H1 (cell line): ENCODE measurements around the gene TAF8. TPM values are rescaled to one million over a fixed set of nuclear protein-coding genes. Genes with fewer than 3 reads are reported as not detected.

Source experiments
- CTCF ChIA-PET: fragments of 300-600 bp; sonication (Branson Sonifier 250); formaldehyde crosslinking; loops from one replicate; lab custom pipeline; 2021; ENCODE audit not compliant: partially characterized antibody; lab: Charles Lee
- POLR2A ChIA-PET: fragments of 300-600 bp; sonication (Branson Sonifier 250); formaldehyde crosslinking; loops from one replicate; lab custom pipeline; 2021; ENCODE audit warnings: inconsistent platforms; ENCODE audit not compliant: partially characterized antibody; lab: Charles Lee
- DNase-seq, 2 experiments: peaks; one replicate each; pipeline versions ENCODE4 v3.0.0 to v3.0.0-alpha.2; 2010 to 2022; ENCODE audit warnings: low spot score in 2 of 2, low read depth in 1 of 2, mixed read lengths in 1 of 2
- FAIRE-seq: peaks from 2 replicates; lab custom pipeline; 2011; peaks lifted over from hg19 to GRCh38; lab: Jason Lieb, UNC
- H2AFZ ChIP-seq: 2 replicates; pipeline ENCODE4 v1.8.1; 2012; ENCODE audit warnings: low read length, inconsistent platforms
- H2AK5ac ChIP-seq: 2 replicates; pipeline ENCODE4 v1.6.1; 2013; ENCODE audit warnings: low read depth, low read length
- H2BK120ac ChIP-seq: replicated peaks from 2 replicates; pipeline ENCODE3; 2013; ENCODE audit warnings: low read depth, low read length, inconsistent platforms
- H2BK12ac ChIP-seq: 2 replicates; pipeline ENCODE4 v1.6.1; 2013; ENCODE audit warnings: low read depth, low read length
- H2BK15ac ChIP-seq: 2 replicates; pipeline ENCODE4 v1.6.1; 2013; ENCODE audit warnings: low read length
- H2BK20ac ChIP-seq: 2 replicates; pipeline ENCODE4 v1.6.1; 2013; ENCODE audit warnings: low read length
- H2BK5ac ChIP-seq: 2 replicates; pipeline ENCODE4 v1.6.1; 2013; ENCODE audit warnings: low read depth, low read length
- H3K14ac ChIP-seq: 2 replicates; pipeline ENCODE4 v1.6.1; 2013; ENCODE audit warnings: inconsistent platforms; ENCODE audit not compliant: insufficient read length
- H3K18ac ChIP-seq: 2 replicates; pipeline ENCODE4 v1.6.1; 2013; ENCODE audit warnings: low read length; ENCODE audit errors: extremely low read depth
- H3K23ac ChIP-seq: 2 replicates; pipeline ENCODE4 v1.6.1; 2013; ENCODE audit warnings: inconsistent platforms; ENCODE audit not compliant: insufficient read length
- H3K23me2 ChIP-seq: 2 replicates; pipeline ENCODE4 v1.6.1; 2013; ENCODE audit warnings: low read depth, low read length
- H3K27ac ChIP-seq: 2 replicates; pipeline ENCODE4 v1.6.1; 2011; ENCODE audit warnings: low read depth, low read length, inconsistent platforms
- H3K27me3 ChIP-seq, 4 experiments: replicated peaks in 1 of 4; 1 replicate in 1 of 4; 2 replicates in 3 of 4; pipeline versions ENCODE4 v1.6.1 to v1.8.1; 2011 to 2013; ENCODE audit warnings: low read length in 3 of 4, mild to moderate bottlenecking in 3 of 4, inconsistent platforms in 2 of 4, mixed read lengths in 2 of 4, moderate library complexity in 1 of 4; ENCODE audit not compliant: control insufficient read depth in 3 of 4, insufficient read depth in 3 of 4; ENCODE audit errors: extremely low read depth in 1 of 4
- H3K36me3 ChIP-seq, 4 experiments: 2 replicates each; pipeline versions ENCODE4 v1.6.1 to v1.8.1; 2011 to 2013; ENCODE audit warnings: mild to moderate bottlenecking in 4 of 4, low read length in 3 of 4, moderate library complexity in 2 of 4, control low read depth in 1 of 4, inconsistent platforms in 1 of 4; ENCODE audit not compliant: insufficient read depth in 4 of 4, control insufficient read depth in 2 of 4
- H3K4ac ChIP-seq: replicated peaks from 2 replicates; pipeline ENCODE3; 2013; ENCODE audit warnings: low read length, low read depth, mixed read lengths, inconsistent platforms; ENCODE audit not compliant: insufficient read length
- H3K4me1 ChIP-seq, 4 experiments: replicated peaks in 1 of 4; 1 replicate in 1 of 4; 2 replicates in 3 of 4; pipeline versions ENCODE4 v1.6.1 to v1.8.1; 2011 to 2013; ENCODE audit warnings: low read length in 3 of 4, inconsistent platforms in 2 of 4, mixed read lengths in 1 of 4; ENCODE audit not compliant: insufficient read depth in 4 of 4, control insufficient read depth in 3 of 4
- H3K4me2 ChIP-seq, 2 experiments: 2 replicates each; pipeline versions ENCODE4 v1.6.1 to v1.8.1; 2011 to 2013; ENCODE audit warnings: low read depth in 2 of 2, low read length in 2 of 2, control low read depth in 1 of 2, inconsistent platforms in 1 of 2, mild to moderate bottlenecking in 1 of 2; ENCODE audit not compliant: insufficient read depth in 1 of 2
- H3K4me3 ChIP-seq, 4 experiments: fragments of 200-600, 300-600 bp in 1 of 4; sonication (generic), shearing (Covaris generic), sonication (Bioruptor Twin) in 1 of 4; 2 replicates each; pipeline versions ENCODE4 v1.5.1 to v1.8.1; 2011 to 2016; ENCODE audit warnings: low read length in 4 of 4, low read depth in 3 of 4, control low read depth in 2 of 4, inconsistent platforms in 2 of 4, mild to moderate bottlenecking in 2 of 4, mixed read lengths in 1 of 4, moderate library complexity in 1 of 4; ENCODE audit not compliant: insufficient read depth in 2 of 4; ENCODE audit errors: extremely low read depth in 1 of 4
- H3K56ac ChIP-seq: replicated peaks from 2 replicates; pipeline ENCODE3; 2013; ENCODE audit warnings: low read depth, mild to moderate bottlenecking, mixed read lengths, low read length, inconsistent platforms; ENCODE audit not compliant: insufficient read length
- H3K79me1 ChIP-seq: 2 replicates; pipeline ENCODE4 v1.6.1; 2013; ENCODE audit warnings: low read depth, low read length, control low read depth
- H3K79me2 ChIP-seq, 2 experiments: 2 replicates each; pipeline versions ENCODE4 v1.6.1 to v1.8.1; 2012 to 2013; ENCODE audit warnings: low read length in 2 of 2, mild to moderate bottlenecking in 2 of 2, inconsistent platforms in 1 of 2; ENCODE audit not compliant: insufficient read depth in 2 of 2, control insufficient read depth in 1 of 2
- H3K9ac ChIP-seq, 4 experiments: replicated peaks in 1 of 4; 1 replicate in 1 of 4; 2 replicates in 3 of 4; pipeline versions ENCODE4 v1.6.1 to v1.8.1; 2011 to 2013; ENCODE audit warnings: low read depth in 3 of 4, low read length in 3 of 4, control low read depth in 2 of 4, mild to moderate bottlenecking in 2 of 4, moderate library complexity in 2 of 4, inconsistent platforms in 1 of 4; ENCODE audit errors: extremely low read depth in 1 of 4
- H3K9me3 ChIP-seq, 2 experiments: 2 replicates each; pipeline versions ENCODE4 v1.6.1 to v1.8.1; 2012 to 2013; ENCODE audit warnings: mild to moderate bottlenecking in 2 of 2, moderate library complexity in 2 of 2, control low read depth in 1 of 2, inconsistent platforms in 1 of 2, low read depth in 1 of 2, low read length in 1 of 2, mixed read lengths in 1 of 2; ENCODE audit not compliant: insufficient read depth in 2 of 2
- H4K20me1 ChIP-seq, 2 experiments: replicated peaks in 1 of 2; 2 replicates each; pipeline versions ENCODE3 to v1.8.1; 2011 to 2013; ENCODE audit warnings: inconsistent platforms in 2 of 2, low read length in 2 of 2, mild to moderate bottlenecking in 1 of 2; ENCODE audit not compliant: insufficient read depth in 2 of 2, control insufficient read depth in 1 of 2
- H4K5ac ChIP-seq: 2 replicates; pipeline ENCODE4 v1.6.1; 2013; ENCODE audit warnings: low read length, low read depth, mixed read lengths, inconsistent platforms; ENCODE audit not compliant: insufficient read length
- H4K8ac ChIP-seq: 2 replicates; pipeline ENCODE4 v1.8.0; 2013; ENCODE audit warnings: mild to moderate bottlenecking, moderate library complexity, low read length, inconsistent platforms; ENCODE audit not compliant: insufficient read depth; ENCODE audit errors: extremely low read depth
- H4K91ac ChIP-seq: replicated peaks from 2 replicates; pipeline ENCODE3; 2013; ENCODE audit warnings: low read length, mixed read lengths, inconsistent platforms; ENCODE audit not compliant: insufficient read length
- HDAC2 ChIP-seq, 2 experiments: fragments of 300-600 bp in 1 of 2; sonication (generic) in 1 of 2; IDR thresholded peaks; 2 replicates each; pipeline ENCODE4 v1.6.1; 2011 to 2012; ENCODE audit warnings: low read depth in 2 of 2, low read length in 2 of 2, mild to moderate bottlenecking in 2 of 2, moderate library complexity in 2 of 2, borderline replicate concordance in 1 of 2, inconsistent platforms in 1 of 2
- KDM4A ChIP-seq: IDR thresholded peaks from one replicate; pipeline ENCODE4 v1.7.1; 2012; ENCODE audit warnings: low read depth, mild to moderate bottlenecking, moderate library complexity, low read length, inconsistent platforms; ENCODE audit not compliant: severe bottlenecking
- MAX ChIP-seq: IDR thresholded peaks from 2 replicates; pipeline ENCODE4 v1.6.1; 2012; ENCODE audit warnings: inconsistent platforms
- SIN3A ChIP-seq, 2 experiments: IDR thresholded peaks in 1 of 2; conservative IDR thresholded peaks in 1 of 2; 2 replicates each; pipeline ENCODE4 v1.6.1; 2011 to 2012; ENCODE audit warnings: low read length in 2 of 2, improper control_type of control experiment in 1 of 2, low read depth in 1 of 2, mild to moderate bottlenecking in 1 of 2
- SP4 ChIP-seq: IDR thresholded peaks from 2 replicates; pipeline ENCODE4 v1.6.1; 2012; ENCODE audit warnings: low read length, inconsistent platforms
- YY1 ChIP-seq: IDR thresholded peaks from 2 replicates; pipeline ENCODE4 v1.6.1; 2011; ENCODE audit warnings: low read depth, mild to moderate bottlenecking, low read length
- WGBS, 2 experiments: shearing (Covaris generic) in 1 of 2; methylation state at CpG; one replicate each; pipeline versions ENCODE4 v1.1.6 to v1.1.7; 2013 to 2015; ENCODE audit warnings: low lambda C conversion rate in 2 of 2, mixed read lengths in 2 of 2, inconsistent platforms in 1 of 2, low coverage in 1 of 2, missing lambda C conversion rate in 1 of 2; ENCODE audit not compliant: insufficient replicate concordance in 2 of 2, insufficient coverage in 1 of 2, insufficient read length in 1 of 2; ENCODE audit errors: extremely low coverage in 1 of 2, missing lambda C conversion rate in 1 of 2; 5-methylcytosine and 5-hydroxymethylcytosine counted together
- polyA plus RNA-seq, 7 experiments: library from polyadenylated mRNA; depleted of rRNA in 3 of 7; stranded (reverse) in 5 of 7; unstranded in 2 of 7; fragments of >200 nt in 5 of 7; fragments of 200-250 nt in 2 of 7; gene quantifications; 1 replicate in 5 of 7; 2 replicates in 1 of 7; 4 replicates in 1 of 7; pipeline versions ENCODE4 v1.2.1 to v1.2.3, GENCODE V29; 2011 to 2013; ENCODE audit warnings: missing spikeins in 2 of 7, mixed read lengths in 2 of 7
- total RNA-seq: library from RNA; stranded (reverse); fragmentation: NEBNext Ultra II Directional; extraction: Animal tissue kit (Norgen Biotek cat#: 25700); gene quantifications from 2 replicates; pipeline ENCODE4 v1.2.1, GENCODE V29; 2021

The TAF8 gene
- total and polyA plus RNA-seq, 2 of the 8 experiments (the other 6 are each of a cell fraction or from before 2014, with no cell fraction given) = 32.2 to 34.0 TPM

GRCh38 chr6:42135161-42135560 lies 84.8 kb downstream of the TAF8 start:
- Histone ChIP-seq H4K20me1 (peaks cover 10 to 20% of the 10 kb centered on the region in 2 experiments), H3K23me2 (no peaks in the 10 kb centered on the region), H3K9me3 (no peaks in the 10 kb centered on the region), H2BK12ac (peak overlapping the region; percentile 90; the same call in 1 of the 2 replicates), H3K27ac (no peak overlapping the region), H3K23ac (no peak overlapping the region), H4K8ac (no peak overlapping the region; the same call in 1 of the 2 replicates), H2AFZ (no peak overlapping the region), H2BK120ac (peak overlapping the region; percentile 69), H3K4ac (peak overlapping the region; percentile 81), H3K4me1 (peaks cover 21 to 51% (median 38%) of the 10 kb centered on the region in 4 experiments), H2BK20ac (no peak overlapping the region), H3K56ac (no peak overlapping the region), H3K4me2 (no peak overlapping the region), H3K79me1 (peaks cover 13% of the 10 kb centered on the region), H4K91ac (peak overlapping the region; percentile 77), H3K27me3 (no peaks in the 10 kb centered on the region), H2AK5ac (peak overlapping the region; percentile 95), H3K36me3 (peaks cover 2 to 11% (median 5%) of the 10 kb centered on the region in 4 experiments; a peak in 5 of 8 replicates), H3K18ac (peak overlapping the region; percentile 64; the same call in 1 of the 2 replicates), H2BK15ac (peak overlapping the region; percentile 19), H3K9ac (peak overlapping the region in 1 of 4 experiments; percentile 5; a peak in 1 of 7 replicates), H3K4me3 (no peak overlapping the region), H4K5ac (peak overlapping the region; percentile 77), H2BK5ac (peak overlapping the region; percentile 92; the same call in 1 of the 2 replicates), H3K14ac (no peak overlapping the region), H3K79me2 (peaks cover 4 to 60% of the 10 kb centered on the region in 2 experiments; a peak in 3 of 4 replicates)
- no peak for TF ChIP-seq SP4
- no peak for TF ChIP-seq SIN3A (conservative IDR thresholded peaks at IDR 0.05 in 1 of 2, IDR thresholded peaks at IDR 0.05 in 1 of 2; ENCODE audit: low read depth in 1 of 2, low read length in 2 of 2)
- TF ChIP-seq HDAC2 (IDR thresholded peaks at IDR 0.05; ENCODE audit: borderline replicate concordance in 1 of 2, low read depth in 2 of 2, low read length in 2 of 2) = no peak
- TF ChIP-seq KDM4A = no peak
- peak; percentile 30; the same call in 1 of the 2 replicates for TF ChIP-seq YY1
- TF ChIP-seq MAX = peak; percentile 60; the same call in 1 of the 2 replicates
- DNase-seq = no peak
- no peak for FAIRE-seq
- 77% methylated on average over 12 of the region's 12 CpGs; no CpG with 5 or more reads in 1 of the 2 experiments for WGBS, 2 experiments
- ChIA-PET CTCF (interaction anchor here (1.1 to 12.4 kb wide), 9 partner anchors 11 to 79 kb away, joined by 3 to 123 read pairs (median 11); a partner anchor contains a TSS), POLR2A (interaction anchor here (2.4 to 9.7 kb wide), 3 partner anchors 21 to 30 kb away, joined by 8 to 109 read pairs (median 50); no protein-coding TSS in a partner anchor)
